ENCODE data around the gene UROS.

Gene UROS

GRCh38 chr10:125815764-125816163, 7.3 kb downstream of the UROS start:
- DNase-seq (ENCODE audit: extremely low read depth, low read depth), result no peak
- TF ChIP-seq CTCF (IDR thresholded peaks at IDR 0.05; ENCODE audit: low read depth, low read length), result no peak

- DNase-seq (ENCODE audit: extremely low read depth, low read depth), result peak; percentile 29
- no peak for TF ChIP-seq CTCF (IDR thresholded peaks at IDR 0.05; ENCODE audit: low read depth, low read length)
These were observed 10.8 kb downstream of the UROS start for GRCh38 chr10:125812128-125812750.

DNA sequence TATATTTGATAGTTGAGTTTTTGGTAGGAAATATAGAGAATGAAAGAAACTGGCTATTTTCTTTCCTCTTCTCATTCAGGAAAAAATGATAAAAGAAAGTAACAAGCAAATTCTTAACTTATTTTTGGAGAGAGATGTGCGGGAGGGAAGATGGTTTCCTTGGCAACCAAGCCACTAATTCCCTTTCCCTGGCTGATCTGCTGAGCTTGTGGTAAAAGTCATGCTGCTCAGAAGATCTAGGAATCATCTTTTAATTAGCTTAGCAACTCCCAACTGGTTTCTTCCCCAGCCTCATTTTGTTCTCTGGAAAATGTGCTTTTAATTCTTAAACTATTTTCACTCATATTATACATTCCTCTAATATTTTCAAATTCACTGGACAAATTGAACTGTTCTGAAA, 11.8 kb downstream of the UROS start:
- no peak for TF ChIP-seq CTCF (IDR thresholded peaks at IDR 0.05; ENCODE audit: low read depth, low read length)
- no peak for DNase-seq (ENCODE audit: extremely low read depth, low read depth)

DNA sequence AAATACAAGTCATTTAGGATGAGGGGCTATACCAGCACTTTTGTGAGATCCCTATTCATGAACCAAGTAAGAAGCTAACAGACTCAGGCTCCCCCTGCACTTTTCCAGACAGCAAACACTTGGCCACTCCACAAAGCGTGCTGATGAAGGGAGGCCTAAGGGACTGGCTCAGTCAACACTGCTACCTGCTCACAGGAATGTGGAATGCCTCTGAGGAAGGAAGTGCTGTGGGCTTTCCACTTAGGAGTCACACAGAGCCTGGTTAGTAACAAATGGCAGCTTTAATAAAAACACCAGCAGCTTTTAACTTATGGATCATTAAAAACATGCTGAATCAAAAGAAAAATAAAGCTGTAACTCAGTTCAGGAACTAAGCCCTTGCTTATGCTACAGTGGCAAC, 15.0 kb downstream of the UROS start:
- TF ChIP-seq CTCF (IDR thresholded peaks at IDR 0.05; ENCODE audit: low read depth, low read length), result no peak
- no peak for DNase-seq (ENCODE audit: extremely low read depth, low read depth)

GRCh38 chr10:125802739-125803138, 20.3 kb downstream of the UROS start:
- DNase-seq (ENCODE audit: extremely low read depth, low read depth), result no peak
- no peak for TF ChIP-seq CTCF (IDR thresholded peaks at IDR 0.05; ENCODE audit: low read depth, low read length)

- no peak for TF ChIP-seq CTCF (IDR thresholded peaks at IDR 0.05; ENCODE audit: low read depth, low read length)
- no peak for DNase-seq (ENCODE audit: extremely low read depth, low read depth)
These were observed 20.9 kb downstream of the UROS start for GRCh38 chr10:125802131-125802530.

DNA sequence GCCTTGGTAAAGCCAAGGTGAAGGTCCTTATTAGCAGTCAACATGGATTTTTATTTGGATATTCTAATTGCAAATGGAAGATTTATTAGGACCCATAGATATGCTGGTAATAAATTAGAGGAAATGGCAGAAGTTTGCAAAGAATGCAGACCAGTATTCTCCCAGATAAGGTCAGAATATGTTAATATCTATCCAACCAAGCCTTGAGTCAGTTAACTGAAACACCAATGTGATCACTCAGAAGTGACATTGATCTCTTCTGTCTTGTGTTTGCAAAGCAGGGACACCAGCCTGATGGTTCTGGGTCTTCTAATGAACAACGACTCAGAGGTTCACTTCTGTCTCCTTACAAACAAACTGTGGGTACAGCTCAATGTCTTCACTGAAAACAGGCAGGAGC, 21.5 kb downstream of the UROS start:
- no peak for DNase-seq (ENCODE audit: extremely low read depth, low read depth)
- no peak for TF ChIP-seq CTCF (IDR thresholded peaks at IDR 0.05; ENCODE audit: low read depth, low read length)

All from AG09319 (cell line).